ENCODE measurements around the gene ZMYM3. TPM values are rescaled to one million over a fixed set of nuclear protein-coding genes. Genes with fewer than 3 reads are reported as not detected.

ZMYM3 gene
- total RNA-seq, 1 donor from 2014 or later = 1.6 TPM

- DNase-seq (ENCODE audit: low read depth) = no peak
- no peak for FAIRE-seq
- TF ChIP-seq, protein P1, sequence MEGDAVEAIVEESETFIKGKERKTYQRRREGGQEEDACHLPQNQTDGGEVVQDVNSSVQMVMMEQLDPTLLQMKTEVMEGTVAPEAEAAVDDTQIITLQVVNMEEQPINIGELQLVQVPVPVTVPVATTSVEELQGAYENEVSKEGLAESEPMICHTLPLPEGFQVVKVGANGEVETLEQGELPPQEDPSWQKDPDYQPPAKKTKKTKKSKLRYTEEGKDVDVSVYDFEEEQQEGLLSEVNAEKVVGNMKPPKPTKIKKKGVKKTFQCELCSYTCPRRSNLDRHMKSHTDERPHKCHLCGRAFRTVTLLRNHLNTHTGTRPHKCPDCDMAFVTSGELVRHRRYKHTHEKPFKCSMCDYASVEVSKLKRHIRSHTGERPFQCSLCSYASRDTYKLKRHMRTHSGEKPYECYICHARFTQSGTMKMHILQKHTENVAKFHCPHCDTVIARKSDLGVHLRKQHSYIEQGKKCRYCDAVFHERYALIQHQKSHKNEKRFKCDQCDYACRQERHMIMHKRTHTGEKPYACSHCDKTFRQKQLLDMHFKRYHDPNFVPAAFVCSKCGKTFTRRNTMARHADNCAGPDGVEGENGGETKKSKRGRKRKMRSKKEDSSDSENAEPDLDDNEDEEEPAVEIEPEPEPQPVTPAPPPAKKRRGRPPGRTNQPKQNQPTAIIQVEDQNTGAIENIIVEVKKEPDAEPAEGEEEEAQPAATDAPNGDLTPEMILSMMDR (IDR thresholded peaks at IDR 0.05; ENCODE audit: insufficient read depth, low read length, severe bottlenecking) = peak; percentile 65
- peak overlapping the region; percentile 69 for H3K4me3 ChIP-seq (ENCODE audit: low read depth, low read length)
- H3K36me3 ChIP-seq (ENCODE audit: control insufficient read depth, insufficient read depth, low read length) = peaks cover under 1% of the 10 kb centered on the region
- H3K27me3 ChIP-seq (ENCODE audit: control insufficient read depth, insufficient read depth, low read length) = no peaks in the 10 kb centered on the region
Observed at GRCh38 chrX:71253253-71254091, 468 bp downstream of the ZMYM3 start.

DNA sequence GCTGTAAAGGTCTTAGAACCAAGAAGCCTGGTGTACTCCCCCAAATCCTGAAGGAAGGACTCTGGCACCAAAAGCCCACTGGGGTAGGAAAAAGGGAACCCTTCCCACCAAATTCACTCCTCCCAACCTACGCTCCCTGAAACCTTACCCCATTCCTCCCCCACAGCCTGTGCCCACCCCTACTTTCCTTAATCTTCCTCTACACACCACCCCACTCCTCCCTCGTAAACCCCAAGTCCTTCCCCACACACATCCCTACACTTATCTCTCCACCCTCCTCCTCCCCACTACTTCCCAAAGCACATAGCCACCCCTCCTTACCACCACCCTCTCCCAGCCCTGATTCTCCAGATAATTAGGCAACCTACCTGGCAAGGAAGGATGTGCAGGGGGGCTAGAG is 1.7 kb downstream of the ZMYM3 start:
- DNase-seq (ENCODE audit: low read depth) (no peak), FAIRE-seq (no peak)
- Histone ChIP-seq H3K4me3 (ENCODE audit: low read depth, low read length) (no peak overlapping the region), H3K36me3 (ENCODE audit: control insufficient read depth, insufficient read depth, low read length) (peaks cover 2% of the 10 kb centered on the region), H3K27me3 (ENCODE audit: control insufficient read depth, insufficient read depth, low read length) (no peaks in the 10 kb centered on the region)
- TF ChIP-seq, protein P1 (IDR thresholded peaks at IDR 0.05; ENCODE audit: insufficient read depth, low read length, severe bottlenecking) = no peak

GRCh38 chrX:71251466-71251973 is 2.4 kb downstream of the ZMYM3 start:
- H3K36me3 ChIP-seq (ENCODE audit: control insufficient read depth, insufficient read depth, low read length) = peaks cover 2% of the 10 kb centered on the region
- H3K4me3 ChIP-seq (ENCODE audit: low read depth, low read length) = no peak overlapping the region
- TF ChIP-seq, protein P1 (IDR thresholded peaks at IDR 0.05; ENCODE audit: insufficient read depth, low read length, severe bottlenecking) = no peak
- H3K27me3 ChIP-seq (ENCODE audit: control insufficient read depth, insufficient read depth, low read length) = no peaks in the 10 kb centered on the region
- DNase-seq (ENCODE audit: low read depth) = no peak
- no peak for FAIRE-seq

GRCh38 chrX:71250841-71251240 is 3.1 kb downstream of the ZMYM3 start:
- Histone ChIP-seq H3K4me3 (ENCODE audit: low read depth, low read length) (no peak overlapping the region), H3K36me3 (ENCODE audit: control insufficient read depth, insufficient read depth, low read length) (peaks cover 4% of the 10 kb centered on the region), H3K27me3 (ENCODE audit: control insufficient read depth, insufficient read depth, low read length) (no peaks in the 10 kb centered on the region)
- TF ChIP-seq, protein P1 (IDR thresholded peaks at IDR 0.05; ENCODE audit: insufficient read depth, low read length, severe bottlenecking) = no peak
- DNase-seq (ENCODE audit: low read depth) (no peak), FAIRE-seq (no peak)

DNA sequence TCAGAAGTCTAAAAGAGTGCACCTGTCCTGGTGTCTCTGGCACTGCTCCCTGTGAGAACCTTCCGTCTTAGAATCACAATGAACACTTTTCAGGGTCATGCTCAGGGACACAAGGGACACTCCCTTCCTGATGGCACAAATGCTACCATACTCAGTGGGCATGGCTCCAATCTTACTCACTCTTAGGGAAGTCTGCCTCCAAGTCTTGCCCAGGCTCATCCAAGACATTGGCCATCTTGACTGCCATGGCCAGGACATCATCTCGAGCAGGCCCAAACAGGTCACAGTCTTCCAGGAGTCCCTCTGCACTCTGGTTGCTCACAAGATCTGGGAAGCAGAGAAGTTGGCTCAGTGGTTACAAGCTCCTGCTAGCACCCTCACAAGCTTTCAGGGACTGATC is 8.8 kb downstream of the ZMYM3 start:
- DNase-seq (ENCODE audit: low read depth) = peak; percentile 51
- Histone ChIP-seq H3K36me3 (ENCODE audit: control insufficient read depth, insufficient read depth, low read length) (peaks cover 7% of the 10 kb centered on the region), H3K27me3 (ENCODE audit: control insufficient read depth, insufficient read depth, low read length) (no peaks in the 10 kb centered on the region), H3K4me3 (ENCODE audit: low read depth, low read length) (no peak overlapping the region)
- FAIRE-seq = peak; percentile 86
- TF ChIP-seq, protein P1 (IDR thresholded peaks at IDR 0.05; ENCODE audit: insufficient read depth, low read length, severe bottlenecking) = no peak
